Lung (tissue), 12 donors: Measurements from ENCODE around the gene TRABD2B. TPM values are rescaled to one million over a fixed set of nuclear protein-coding genes. Genes with fewer than 3 reads are reported as not detected.

ENCODE experiments used
- ATAC-seq: fragments of 200-7000 bp; cut with Tn5 transposase; one replicate; pipeline ENCODE4 v1.9.1; 2020; ENCODE audit warnings: moderate number of reproducible peaks; ENCODE audit not compliant: insufficient read depth, low FRiP score
- DNase-seq, 3 donors: peaks; one replicate each; pipeline ENCODE4 v3.0.0-alpha.2; 2013 to 2017
- H3K27ac ChIP-seq, 2 donors: one replicate each; pipeline ENCODE4 v1.5.1; 2013; ENCODE audit warnings: mild to moderate bottlenecking in 2 of 2, moderate library complexity in 2 of 2, control low read depth in 1 of 2, inconsistent platforms in 1 of 2, low read depth in 1 of 2, low read length in 1 of 2
- H3K27me3 ChIP-seq, 3 donors: one replicate each; pipeline ENCODE4 v1.5.1; 2013; ENCODE audit warnings: low read length in 2 of 3; ENCODE audit not compliant: control insufficient read depth in 3 of 3, insufficient read depth in 3 of 3
- H3K36me3 ChIP-seq, 4 donors: one replicate each; pipeline ENCODE4 v1.5.1; 2013; ENCODE audit warnings: low read length in 4 of 4, mild to moderate bottlenecking in 1 of 4, moderate library complexity in 1 of 4; ENCODE audit not compliant: control insufficient read depth in 4 of 4, insufficient read depth in 4 of 4
- H3K4me1 ChIP-seq, 5 donors: one replicate each; pipeline ENCODE4 v1.5.1; 2013; ENCODE audit warnings: low read length in 5 of 5, mild to moderate bottlenecking in 2 of 5, moderate library complexity in 1 of 5; ENCODE audit not compliant: control insufficient read depth in 5 of 5, insufficient read depth in 5 of 5
- H3K4me3 ChIP-seq: one replicate; pipeline ENCODE4 v1.5.1; 2013; ENCODE audit warnings: mild to moderate bottlenecking, control low read depth, moderate library complexity
- H3K9ac ChIP-seq, 2 donors: one replicate each; pipeline ENCODE4 v1.5.1; 2013; ENCODE audit warnings: low read length in 2 of 2, control low read depth in 1 of 2; ENCODE audit not compliant: insufficient read depth in 1 of 2
- H3K9me3 ChIP-seq, 4 donors: one replicate each; pipeline ENCODE4 v1.5.1; 2013; ENCODE audit warnings: low read length in 3 of 4, mild to moderate bottlenecking in 1 of 4, moderate library complexity in 1 of 4; ENCODE audit not compliant: control insufficient read depth in 4 of 4, insufficient read depth in 3 of 4
- WGBS, 2 donors: extraction: QIAGEN DNeasy Blood & Tissue Kit; methylation state at CpG; one replicate each; pipeline ENCODE4 v1.1.7; 2013; 5-methylcytosine and 5-hydroxymethylcytosine counted together
- polyA plus RNA-seq, 2 donors: library from polyadenylated mRNA; stranded (reverse); fragments of 200-250 nt; gene quantifications; one replicate each; pipeline ENCODE4 v1.2.1, GENCODE V29; 2013
- total RNA-seq, 2 donors: library from RNA; depleted of rRNA in 1 of 2; stranded (reverse); fragments of >200 nt in 1 of 2; gene quantifications; one replicate each; pipeline ENCODE4 v1.2.1, GENCODE V29; 2014 to 2021
- TF ChIP-seq, protein P1 (sequence below): IDR thresholded peaks from 2 replicates; pipeline ENCODE4 v1.5.1; 2012; ENCODE audit warnings: mild to moderate bottlenecking; ENCODE audit errors: control extremely low read depth, extremely low read depth
- donor health status: control.
- donor health status: control.
- donor health status: Bipolar disorder and iron deficiency.
- donor health status: healthy.
- donor health status: DM: yes; HTN: yes; CAD: no.

TRABD2B gene
- total and polyA plus RNA-seq, 4 donors, result 0.37 to 1.9 (median 0.64) TPM

DNA sequence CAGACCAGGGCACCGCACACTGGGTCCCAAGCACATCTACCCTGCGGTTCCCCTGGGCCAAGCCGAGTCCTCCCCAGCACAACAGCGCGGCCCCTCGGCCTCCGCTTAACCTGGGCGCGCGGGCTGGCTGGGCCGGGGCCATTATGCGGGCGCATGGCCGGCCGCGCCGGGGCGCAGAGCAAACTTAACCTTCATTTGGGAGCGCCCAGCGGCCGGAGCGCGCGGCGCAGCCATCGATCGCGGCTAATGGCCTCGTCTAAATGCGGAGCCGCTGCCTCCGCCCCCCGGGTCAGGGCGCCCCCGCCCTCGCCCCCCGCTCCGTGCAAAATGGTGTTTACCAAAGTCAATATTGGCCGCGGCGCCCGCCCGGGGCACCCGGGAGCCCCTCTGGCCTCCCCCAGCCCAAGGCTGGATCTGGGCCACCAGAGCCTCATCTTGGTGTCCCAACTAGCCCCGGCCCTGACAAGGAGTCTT, 272.1 kb downstream of the TRABD2B start:
- ATAC-seq, result no peak
- Histone ChIP-seq H3K4me3 (no peak overlapping the region), H3K27me3 (peaks cover 7 to 27% (median 24%) of the 10 kb centered on the region in 3 donors)

DNA sequence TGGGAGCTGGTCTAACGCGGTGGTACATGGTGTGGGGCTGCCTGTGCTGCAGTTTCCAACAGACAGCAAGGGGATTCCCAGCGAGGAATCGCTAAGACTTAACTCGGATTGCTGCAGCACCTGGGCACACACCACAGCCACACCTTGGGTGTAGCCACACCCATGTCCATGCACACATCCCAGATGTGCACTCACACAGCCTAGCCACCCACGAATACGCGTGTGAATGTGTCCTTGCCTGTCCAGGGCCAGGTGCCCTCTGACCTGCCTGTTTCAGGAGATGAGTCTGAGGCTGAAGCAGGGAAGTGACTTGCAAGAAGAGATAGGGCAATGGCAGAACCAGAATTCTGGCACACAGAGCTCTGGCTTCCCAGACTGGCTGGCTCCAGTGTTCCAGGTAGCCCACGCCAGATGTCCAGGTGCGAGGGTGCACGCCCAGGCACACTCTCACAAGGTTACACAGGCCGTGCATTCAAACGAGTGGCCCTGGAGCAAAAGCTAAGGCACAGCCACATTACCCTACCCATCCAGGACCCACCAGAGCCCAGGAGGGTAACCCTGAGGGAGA, 272.7 kb downstream of the TRABD2B start:
- ATAC-seq (no peak), DNase-seq (no peak)
- peaks cover 0 to 2% (median 0%) of the 10 kb centered on the region in 4 donors for H3K9me3 ChIP-seq
- H3K36me3 ChIP-seq, result no peaks in the 10 kb centered on the region
- no peak overlapping the region for H3K27ac ChIP-seq
- peaks cover 7 to 27% (median 24%) of the 10 kb centered on the region in 3 donors for H3K27me3 ChIP-seq
- TF ChIP-seq, protein P1, sequence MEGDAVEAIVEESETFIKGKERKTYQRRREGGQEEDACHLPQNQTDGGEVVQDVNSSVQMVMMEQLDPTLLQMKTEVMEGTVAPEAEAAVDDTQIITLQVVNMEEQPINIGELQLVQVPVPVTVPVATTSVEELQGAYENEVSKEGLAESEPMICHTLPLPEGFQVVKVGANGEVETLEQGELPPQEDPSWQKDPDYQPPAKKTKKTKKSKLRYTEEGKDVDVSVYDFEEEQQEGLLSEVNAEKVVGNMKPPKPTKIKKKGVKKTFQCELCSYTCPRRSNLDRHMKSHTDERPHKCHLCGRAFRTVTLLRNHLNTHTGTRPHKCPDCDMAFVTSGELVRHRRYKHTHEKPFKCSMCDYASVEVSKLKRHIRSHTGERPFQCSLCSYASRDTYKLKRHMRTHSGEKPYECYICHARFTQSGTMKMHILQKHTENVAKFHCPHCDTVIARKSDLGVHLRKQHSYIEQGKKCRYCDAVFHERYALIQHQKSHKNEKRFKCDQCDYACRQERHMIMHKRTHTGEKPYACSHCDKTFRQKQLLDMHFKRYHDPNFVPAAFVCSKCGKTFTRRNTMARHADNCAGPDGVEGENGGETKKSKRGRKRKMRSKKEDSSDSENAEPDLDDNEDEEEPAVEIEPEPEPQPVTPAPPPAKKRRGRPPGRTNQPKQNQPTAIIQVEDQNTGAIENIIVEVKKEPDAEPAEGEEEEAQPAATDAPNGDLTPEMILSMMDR, result no peak
- peaks cover 0 to 14% (median 2%) of the 10 kb centered on the region in 5 donors for H3K4me1 ChIP-seq
- no peak overlapping the region for H3K9ac ChIP-seq
- 65 to 75% methylated on average over 13 of the region's 13 CpGs for WGBS, 2 donors
- H3K4me3 ChIP-seq, result no peak overlapping the region

More for the DNA sequence above, 272.1 kb downstream of the TRABD2B start:
- Histone ChIP-seq H3K36me3 (no peaks in the 10 kb centered on the region), H3K27ac (no peak overlapping the region), H3K4me1 (peaks cover 0 to 14% (median 2%) of the 10 kb centered on the region in 5 donors), H3K9ac (no peak overlapping the region), H3K9me3 (no peaks in the 10 kb centered on the region)
- TF ChIP-seq, protein P1, result no peak
- peak; percentile 41 to 45 (median 45) for DNase-seq
- WGBS, 2 donors, result 3 to 4% methylated on average over 39 to 45 of the region's 45 CpGs

DNA sequence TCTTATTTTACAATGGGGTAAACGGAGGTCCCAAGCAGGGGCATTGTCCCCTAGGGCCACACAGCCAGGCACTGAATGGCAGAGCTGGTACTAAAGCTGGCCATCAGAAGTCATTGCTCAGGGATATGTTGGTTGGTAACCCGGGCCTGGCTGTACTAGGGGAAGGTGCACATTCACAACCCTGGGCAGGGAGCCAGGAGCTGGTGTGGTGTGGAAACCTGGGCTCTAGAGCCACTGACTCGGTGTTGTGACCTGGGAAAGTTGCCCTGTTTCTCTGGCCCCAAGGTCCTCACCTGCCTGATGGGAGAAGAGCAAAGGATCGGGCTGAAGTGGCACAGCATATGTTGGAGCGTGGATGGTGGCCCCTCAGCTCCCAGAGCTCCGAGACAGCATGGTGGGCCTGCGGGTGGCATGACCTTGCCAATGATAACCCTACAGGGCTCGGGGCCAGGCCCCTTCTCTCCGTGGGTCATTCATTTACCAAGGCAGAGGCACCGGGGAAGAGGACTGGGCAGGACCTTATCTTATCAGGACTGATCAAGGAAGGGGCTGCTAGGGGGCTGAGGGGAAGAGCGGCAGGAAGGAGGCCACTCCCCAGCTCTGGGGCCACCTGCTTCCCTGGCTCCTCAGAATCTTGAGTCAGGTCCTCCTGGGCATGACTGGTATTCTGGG, 274.1 kb downstream of the TRABD2B start:
- Histone ChIP-seq H3K27me3 (peaks cover 7 to 27% (median 24%) of the 10 kb centered on the region in 3 donors), H3K9me3 (peaks cover 0 to 2% (median 0%) of the 10 kb centered on the region in 4 donors), H3K4me3 (no peak overlapping the region), H3K27ac (no peak overlapping the region), H3K4me1 (peaks cover 0 to 14% (median 2%) of the 10 kb centered on the region in 5 donors), H3K36me3 (no peaks in the 10 kb centered on the region), H3K9ac (no peak overlapping the region)
- ATAC-seq (no peak), DNase-seq (no peak)
- 67 to 68% methylated on average over 11 of the region's 11 CpGs for WGBS, 2 donors
- TF ChIP-seq, protein P1, result no peak
